Neural crest cell (in vitro differentiated cells): ENCODE data around the gene PUS1. TPM values are rescaled to one million over a fixed set of nuclear protein-coding genes. Genes with fewer than 3 reads are reported as not detected.

Experiments used
- DNase-seq: peaks from one replicate; pipeline ENCODE4 v3.0.0; 2021; ENCODE audit warnings: low read depth, mixed read lengths, low spot score
- H3K27ac Mint-ChIP-seq: one replicate; pipeline ENCODE4 v1.8.0; 2021; ENCODE audit warnings: mild to moderate bottlenecking, mixed read lengths; ENCODE audit not compliant: unreplicated experiment
- H3K27me3 Mint-ChIP-seq: 2 replicates; pipeline ENCODE4 v1.8.0; 2021; ENCODE audit warnings: low read depth, mild to moderate bottlenecking, mixed read lengths
- H3K36me3 Mint-ChIP-seq: 2 replicates; pipeline ENCODE4 v1.8.0; 2021; ENCODE audit warnings: low read depth, mild to moderate bottlenecking, mixed read lengths
- H3K4me1 Mint-ChIP-seq: 2 replicates; pipeline ENCODE4 v1.8.0; 2021; ENCODE audit warnings: mixed read lengths
- H3K4me3 Mint-ChIP-seq: one replicate; pipeline ENCODE4 v1.8.0; 2021; ENCODE audit warnings: mild to moderate bottlenecking, mixed read lengths
- H3K9me3 Mint-ChIP-seq: 2 replicates; pipeline ENCODE4 v1.8.0; 2021; ENCODE audit warnings: mixed read lengths
- total RNA-seq: library from RNA; stranded (reverse); gene quantifications from 2 replicates; pipeline ENCODE4 v1.2.1, GENCODE V29; 2021
- TF ChIP-seq, protein P1 (sequence below): fragments of 200-600 bp; sonication (generic); conservative IDR thresholded peaks from 2 replicates; pipeline ENCODE4 v1.5.0; 2021; ENCODE audit warnings: antibody characterized with exemption, mild to moderate bottlenecking

The PUS1 gene
- total RNA-seq, 1 donor from 2014 or later = 48.7 TPM

DNA sequence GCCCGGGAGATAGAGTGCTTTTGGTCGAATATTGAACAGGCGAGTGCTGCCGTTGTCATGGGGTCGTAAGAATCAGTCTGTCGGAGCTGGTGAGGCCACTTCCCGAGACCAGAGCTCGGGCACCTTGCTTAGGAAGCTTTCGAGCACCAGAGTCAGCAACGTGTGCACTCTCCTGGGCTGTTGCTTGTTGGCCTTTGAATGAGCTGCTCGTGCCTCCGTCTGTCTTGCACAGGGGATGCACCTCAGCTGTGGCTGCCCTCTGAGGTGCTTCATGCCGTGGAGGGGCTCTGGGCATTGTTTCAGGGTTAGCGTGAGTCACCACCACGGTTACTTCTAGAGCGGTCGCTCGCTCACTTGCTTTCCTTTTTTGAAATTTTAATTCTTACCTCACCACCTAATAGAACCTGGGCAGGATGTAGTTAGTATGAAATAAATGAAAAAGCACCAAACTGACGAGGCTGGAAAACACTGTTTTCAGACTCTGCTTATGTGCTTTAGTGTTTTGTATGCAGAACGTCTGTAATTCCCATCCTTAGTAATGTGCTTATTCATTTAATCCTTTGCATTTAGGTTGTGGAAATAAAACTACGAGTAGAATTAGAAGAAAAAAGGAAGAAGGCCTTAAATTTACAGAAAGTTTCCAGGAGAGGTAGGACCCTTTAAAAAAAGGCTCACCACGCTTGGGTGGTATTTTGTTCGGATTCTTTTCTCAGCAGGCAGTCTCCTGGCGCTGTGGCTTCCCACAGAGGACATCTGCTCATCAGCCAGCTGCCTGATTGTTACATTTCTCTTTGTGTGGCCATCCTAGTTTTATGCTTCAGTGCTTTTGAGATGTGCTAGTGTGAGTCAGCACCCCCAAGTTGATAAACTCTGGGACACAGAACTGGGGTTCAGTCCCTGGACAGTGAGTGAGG lies 61.2 kb downstream of the PUS1 start:
- TF ChIP-seq, protein P1, sequence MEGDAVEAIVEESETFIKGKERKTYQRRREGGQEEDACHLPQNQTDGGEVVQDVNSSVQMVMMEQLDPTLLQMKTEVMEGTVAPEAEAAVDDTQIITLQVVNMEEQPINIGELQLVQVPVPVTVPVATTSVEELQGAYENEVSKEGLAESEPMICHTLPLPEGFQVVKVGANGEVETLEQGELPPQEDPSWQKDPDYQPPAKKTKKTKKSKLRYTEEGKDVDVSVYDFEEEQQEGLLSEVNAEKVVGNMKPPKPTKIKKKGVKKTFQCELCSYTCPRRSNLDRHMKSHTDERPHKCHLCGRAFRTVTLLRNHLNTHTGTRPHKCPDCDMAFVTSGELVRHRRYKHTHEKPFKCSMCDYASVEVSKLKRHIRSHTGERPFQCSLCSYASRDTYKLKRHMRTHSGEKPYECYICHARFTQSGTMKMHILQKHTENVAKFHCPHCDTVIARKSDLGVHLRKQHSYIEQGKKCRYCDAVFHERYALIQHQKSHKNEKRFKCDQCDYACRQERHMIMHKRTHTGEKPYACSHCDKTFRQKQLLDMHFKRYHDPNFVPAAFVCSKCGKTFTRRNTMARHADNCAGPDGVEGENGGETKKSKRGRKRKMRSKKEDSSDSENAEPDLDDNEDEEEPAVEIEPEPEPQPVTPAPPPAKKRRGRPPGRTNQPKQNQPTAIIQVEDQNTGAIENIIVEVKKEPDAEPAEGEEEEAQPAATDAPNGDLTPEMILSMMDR = no peak
- DNase-seq = no peak
- H3K27me3 Mint-ChIP-seq = no peaks in the 10 kb centered on the region
- peak overlapping the region; percentile 89 for H3K27ac Mint-ChIP-seq
- H3K36me3 Mint-ChIP-seq = peaks cover 41% of the 10 kb centered on the region
- no peaks in the 10 kb centered on the region for H3K9me3 Mint-ChIP-seq
- H3K4me3 Mint-ChIP-seq = no peak overlapping the region
- peaks cover 32% of the 10 kb centered on the region for H3K4me1 Mint-ChIP-seq

DNA sequence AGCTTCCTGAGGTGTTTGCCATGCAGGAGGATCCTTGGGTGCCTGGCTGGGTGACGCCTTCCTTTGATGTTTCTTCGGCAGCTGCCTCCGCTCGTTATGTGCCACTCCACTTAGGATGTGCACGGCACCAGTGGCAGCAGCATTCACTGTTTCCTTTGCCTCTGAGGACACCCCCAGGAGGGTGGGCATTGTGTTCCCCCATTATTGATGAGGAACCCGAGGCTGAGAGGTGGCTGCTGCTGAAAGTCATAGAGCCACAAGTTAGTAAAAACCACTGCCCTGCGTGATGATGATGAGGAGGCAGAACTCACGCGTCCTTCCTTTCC lies 61.9 kb downstream of the PUS1 start:
- H3K4me3 Mint-ChIP-seq = no peak overlapping the region
- peak overlapping the region; percentile 89 for H3K27ac Mint-ChIP-seq
- TF ChIP-seq, protein P1 = no peak
- no peaks in the 10 kb centered on the region for H3K9me3 Mint-ChIP-seq
- H3K4me1 Mint-ChIP-seq = peaks cover 32% of the 10 kb centered on the region
- no peaks in the 10 kb centered on the region for H3K27me3 Mint-ChIP-seq
- H3K36me3 Mint-ChIP-seq = peaks cover 41% of the 10 kb centered on the region
- DNase-seq = no peak

GRCh38 chr12:131991816-131992430 lies 62.8 kb downstream of the PUS1 start:
- Mint-ChIP-seq H3K4me1 (peaks cover 27% of the 10 kb centered on the region), H3K9me3 (no peaks in the 10 kb centered on the region), H3K36me3 (peaks cover 38% of the 10 kb centered on the region), H3K27ac (no peak overlapping the region), H3K4me3 (no peak overlapping the region), H3K27me3 (no peaks in the 10 kb centered on the region)
- no peak for DNase-seq
- TF ChIP-seq, protein P1 = no peak

DNA sequence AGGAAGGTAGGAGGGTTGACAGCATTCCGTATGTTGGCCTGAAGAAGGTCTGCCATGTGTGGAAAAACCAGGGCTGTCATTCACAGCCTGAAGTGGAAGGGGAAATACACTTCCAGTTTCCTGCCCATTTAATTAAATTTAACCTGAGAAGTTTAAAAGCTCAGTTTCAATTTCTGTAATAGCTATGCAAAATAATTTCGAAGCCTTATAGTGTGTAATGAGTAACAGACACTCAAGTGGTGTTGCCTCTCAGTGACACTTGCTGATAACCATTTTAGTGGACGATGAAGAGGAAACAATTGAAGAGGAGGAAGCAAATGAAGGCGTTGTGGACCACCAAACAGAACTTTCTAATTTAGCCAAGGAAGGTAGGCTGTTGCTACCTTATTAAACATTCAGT lies 65.5 kb downstream of the PUS1 start:
- Mint-ChIP-seq H3K4me1 (peaks cover 19% of the 10 kb centered on the region), H3K9me3 (no peaks in the 10 kb centered on the region), H3K27ac (no peak overlapping the region), H3K36me3 (peaks cover 32% of the 10 kb centered on the region), H3K4me3 (no peak overlapping the region), H3K27me3 (no peaks in the 10 kb centered on the region)
- TF ChIP-seq, protein P1 = no peak
- DNase-seq = no peak

Other genes starting within 250 kb of the PUS1 start
- gene SFSWAP, start 218.2 kb upstream of the PUS1 start, total RNA-seq = 78.9 and 83.3 TPM in 2 replicates
- gene MMP17, start 100.9 kb upstream of the PUS1 start, total RNA-seq = 90.9 and 94.8 TPM in 2 replicates
- gene ULK1, start 34.7 kb upstream of the PUS1 start, total RNA-seq = 59.2 and 69.3 TPM in 2 replicates
- gene EP400, start 20.7 kb downstream of the PUS1 start, total RNA-seq = 73.4 and 75.6 TPM in 2 replicates
- gene DDX51, start 215.0 kb downstream of the PUS1 start, total RNA-seq = 27.7 and 33.3 TPM in 2 replicates
- 36.4 and 40.4 TPM in 2 replicates for gene NOC4L, start 215.2 kb downstream of the PUS1 start, total RNA-seq